HG03196 (cell line): ENCODE measurements around the gene MGAT5.
A peak's percentile ranks its signal among the peaks of the same experiment; 100 is the strongest.

ENCODE experiments used
- ATAC-seq: cut with Tn5 transposase; IDR thresholded peaks from one replicate; pipeline ENCODE4 v1.9.1; 2021; ENCODE audit not compliant: unreplicated experiment

Gene MGAT5

GRCh38 chr2:134393075-134393461 is 139.2 kb downstream of the MGAT5 start:
- ATAC-seq, result no peak

- ATAC-seq, result no peak
These were observed 141.9 kb downstream of the MGAT5 start for GRCh38 chr2:134395779-134396178.

GRCh38 chr2:134396493-134396892 is 142.6 kb downstream of the MGAT5 start:
- no peak for ATAC-seq

- ATAC-seq, result no peak
These were observed 143.4 kb downstream of the MGAT5 start for GRCh38 chr2:134397146-134397896.

GRCh38 chr2:134398300-134398699 is 144.4 kb downstream of the MGAT5 start:
- no peak for ATAC-seq

GRCh38 chr2:134399096-134399495 is 145.2 kb downstream of the MGAT5 start:
- no peak for ATAC-seq

GRCh38 chr2:134401081-134401497 is 147.2 kb downstream of the MGAT5 start:
- ATAC-seq, result no peak

- no peak for ATAC-seq
These were observed 147.9 kb downstream of the MGAT5 start for GRCh38 chr2:134401789-134402188.

- no peak for ATAC-seq
These were observed 148.5 kb downstream of the MGAT5 start for GRCh38 chr2:134402410-134402809.

GRCh38 chr2:134405611-134406081 is 151.8 kb downstream of the MGAT5 start:
- no peak for ATAC-seq

- ATAC-seq, result no peak
These were observed 152.4 kb downstream of the MGAT5 start for GRCh38 chr2:134406311-134406710.

GRCh38 chr2:134406736-134407135 is 152.9 kb downstream of the MGAT5 start:
- ATAC-seq, result no peak

GRCh38 chr2:134407154-134407890 is 153.4 kb downstream of the MGAT5 start:
- ATAC-seq, result no peak

GRCh38 chr2:134408386-134408785 is 154.5 kb downstream of the MGAT5 start:
- no peak for ATAC-seq

- ATAC-seq, result no peak
These were observed 154.9 kb downstream of the MGAT5 start for GRCh38 chr2:134408791-134409190.

- ATAC-seq, result no peak
These were observed 156.1 kb downstream of the MGAT5 start for GRCh38 chr2:134410006-134410405.

- ATAC-seq, result no peak
These were observed 157.0 kb downstream of the MGAT5 start for GRCh38 chr2:134410831-134411231.

GRCh38 chr2:134411279-134411827 is 157.5 kb downstream of the MGAT5 start:
- ATAC-seq, result no peak

GRCh38 chr2:134411828-134412638 is 158.2 kb downstream of the MGAT5 start:
- peak; percentile 97 for ATAC-seq

- no peak for ATAC-seq
These were observed 158.7 kb downstream of the MGAT5 start for GRCh38 chr2:134412639-134412999.

- no peak for ATAC-seq
These were observed 159.6 kb downstream of the MGAT5 start for GRCh38 chr2:134413430-134413829.
